HCT116 (cell line): ENCODE measurements around the gene THSD4. TPM values are rescaled to one million over a fixed set of nuclear protein-coding genes. Genes with fewer than 3 reads are reported as not detected.

Experiments
- ATAC-seq: fragments of 200-7000 bp; cut with Tn5 transposase; 2 replicates; pipeline ENCODE4 v1.9.1; 2020; ENCODE audit warnings: mild to moderate bottlenecking, moderate library complexity
- BruUV-seq: library from RNA; stranded (reverse); fragments of 400-500 nt; replicated peaks from 2 replicates; lab custom pipeline; 2021; lab: Mats Ljungman, UMichigan
- CTCF ChIA-PET: fragments of 300-600 bp; sonication (Branson Sonifier 250); formaldehyde crosslinking; loops from one replicate; lab custom pipeline; 2021; ENCODE audit warnings: antibody characterized with exemption; lab: Charles Lee
- POLR2A ChIA-PET: fragments of 300-600, 350-600 bp; sonication (Branson Sonifier 250); formaldehyde crosslinking; loops from one replicate; lab custom pipeline; 2021; ENCODE audit warnings: antibody characterized with exemption; lab: Charles Lee
- RAD21 ChIA-PET, 2 experiments: fragments of 300-600 bp; sonication (Branson Sonifier 250); formaldehyde crosslinking; loops; one replicate each; lab custom pipeline; 2023; ENCODE audit warnings: low total read pairs in 2 of 2; ENCODE audit not compliant: uncharacterized antibody in 2 of 2, unreplicated experiment in 2 of 2, low non-redundant PET in 1 of 2; lab: Charles Lee
- DNase-seq: peaks from one replicate; pipeline ENCODE4 v3.0.0-alpha.2; 2010; ENCODE audit warnings: low read depth, low spot score
- H2AFZ ChIP-seq: fragments of 200-600 bp; shearing (Covaris generic), sonication (generic); 2 replicates; pipeline ENCODE4 v1.6.1; 2017; ENCODE audit warnings: low read depth, mixed run types, mixed read lengths, antibody characterized with exemption, low read length; ENCODE audit not compliant: poor library complexity, severe bottlenecking
- H3K27ac ChIP-seq: 2 replicates; pipeline ENCODE4 v1.5.1; 2012; ENCODE audit warnings: low read depth, low read length
- H3K27me3 ChIP-seq: fragments of 200-600 bp; sonication (generic); 2 replicates; pipeline ENCODE4 v1.6.1; 2016; ENCODE audit warnings: mixed run types, low read length, mixed read lengths; ENCODE audit not compliant: insufficient read depth
- H3K36me3 ChIP-seq, 2 experiments: fragments of 200-500 bp in 1 of 2; fragments of 200-600 bp in 1 of 2; sonication (Bioruptor generic) in 1 of 2; sonication (generic) in 1 of 2; 2 replicates each; pipeline versions ENCODE4 v1.5.1 to v1.6.1; 2014 to 2016; ENCODE audit warnings: low read length in 2 of 2, inconsistent platforms in 1 of 2, mixed read lengths in 1 of 2, mixed run types in 1 of 2; ENCODE audit not compliant: insufficient read depth in 2 of 2, control insufficient read depth in 1 of 2
- H3K4me1 ChIP-seq, 2 experiments: fragments of 200-600 bp in 1 of 2; sonication (generic) in 1 of 2; 2 replicates each; pipeline versions ENCODE4 v1.5.1 to v1.6.1; 2012 to 2017; ENCODE audit warnings: low read length in 2 of 2, inconsistent platforms in 1 of 2, mild to moderate bottlenecking in 1 of 2, mixed read lengths in 1 of 2, mixed run types in 1 of 2, moderate library complexity in 1 of 2; ENCODE audit not compliant: insufficient read depth in 2 of 2, control insufficient read depth in 1 of 2
- H3K4me2 ChIP-seq: fragments of 200-600 bp; sonication (generic); 2 replicates; pipeline ENCODE4 v1.6.1; 2017; ENCODE audit warnings: mixed run types, low read length, mixed read lengths
- H3K4me3 ChIP-seq, 2 experiments: fragments of 200-600 bp in 1 of 2; sonication (generic) in 1 of 2; replicated peaks in 1 of 2; 2 replicates each; pipeline ENCODE4 v1.5.1; 2011 to 2016; ENCODE audit warnings: low read length in 2 of 2, control low read depth in 1 of 2, low read depth in 1 of 2, mild to moderate bottlenecking in 1 of 2, mixed read lengths in 1 of 2, mixed run types in 1 of 2
- H3K79me2 ChIP-seq: fragments of 200-600 bp; sonication (generic); 2 replicates; pipeline ENCODE4 v1.6.1; 2017; ENCODE audit warnings: mild to moderate bottlenecking, mixed run types, low read length, moderate library complexity, mixed read lengths; ENCODE audit not compliant: insufficient read depth
- H3K9ac ChIP-seq: fragments of 200-600 bp; sonication (generic); 2 replicates; pipeline ENCODE4 v1.6.1; 2016; ENCODE audit warnings: low read length, mixed read lengths
- H3K9me2 ChIP-seq: fragments of 200-600 bp; sonication (generic), shearing (Covaris generic); 2 replicates; pipeline ENCODE4 v1.6.1; 2017; ENCODE audit warnings: mixed run types, mild to moderate bottlenecking, moderate library complexity; ENCODE audit not compliant: insufficient read depth
- H3K9me3 ChIP-seq, 2 experiments: fragments of 200-500 bp in 1 of 2; fragments of 200-600 bp in 1 of 2; sonication (Bioruptor generic) in 1 of 2; sonication (generic) in 1 of 2; 2 replicates each; pipeline ENCODE4 v1.6.1; 2014 to 2017; ENCODE audit warnings: low read length in 2 of 2, mixed read lengths in 2 of 2, inconsistent platforms in 1 of 2, low read depth in 1 of 2, mild to moderate bottlenecking in 1 of 2, mixed run types in 1 of 2, moderate library complexity in 1 of 2; ENCODE audit not compliant: control insufficient read depth in 1 of 2, insufficient read depth in 1 of 2
- H4K20me1 ChIP-seq: fragments of 200-600 bp; sonication (generic), shearing (Covaris generic); 2 replicates; pipeline ENCODE4 v1.6.1; 2017; ENCODE audit warnings: mixed run types, mild to moderate bottlenecking, moderate library complexity; ENCODE audit not compliant: insufficient read depth
- CTCF ChIP-seq, 3 experiments: fragments of 200-600 bp in 1 of 3; sonication (generic) in 1 of 3; IDR thresholded peaks in 2 of 3; conservative IDR thresholded peaks in 1 of 3; 2 replicates each; pipeline ENCODE4 v1.5.1; 2012 to 2017; ENCODE audit warnings: low read depth in 2 of 3, low read length in 2 of 3, antibody characterized with exemption in 1 of 3, borderline replicate concordance in 1 of 3, control low read depth in 1 of 3, mild to moderate bottlenecking in 1 of 3, mixed read lengths in 1 of 3, mixed run types in 1 of 3, moderate library complexity in 1 of 3; ENCODE audit not compliant: insufficient read depth in 1 of 3
- EGR1 ChIP-seq: IDR thresholded peaks from 2 replicates; pipeline ENCODE4 v1.6.1; 2012; ENCODE audit warnings: low read depth
- EZH2 ChIP-seq: fragments of 200-600 bp; sonication (generic); IDR thresholded peaks from 2 replicates; pipeline ENCODE4 v1.6.1; 2017; ENCODE audit warnings: antibody characterized with exemption, mixed run types
- intact Hi-C: fragments of 100-400 bp; cut with micrococcal nuclease; formaldehyde crosslinking; loops from 2 replicates; pipeline ENCODE4 v1.10.0; 2022
- total RNA-seq: library from RNA; stranded (reverse); gene quantifications from one replicate; pipeline ENCODE4 v1.2.1, GENCODE V29; 2021; ENCODE audit not compliant: unreplicated experiment
- TF ChIP-seq, protein P1 (sequence below): IDR thresholded peaks from 2 replicates; pipeline ENCODE4 v1.6.1; 2012; ENCODE audit warnings: low read depth

The THSD4 gene
- total RNA-seq, 1 experiment from 2014 or later, result 30.5 TPM

- no peak overlapping the region for H3K27ac ChIP-seq
- TF ChIP-seq EGR1 (no peak), EZH2 (no peak), CTCF (IDR thresholded peaks at IDR 0.05 in 2 of 3, conservative IDR thresholded peaks at IDR 0.05 in 1 of 3; ENCODE audit: borderline replicate concordance in 1 of 3, insufficient read depth in 1 of 3, low read depth in 2 of 3, low read length in 2 of 3) (no peak)
- TF ChIP-seq, protein P1, sequence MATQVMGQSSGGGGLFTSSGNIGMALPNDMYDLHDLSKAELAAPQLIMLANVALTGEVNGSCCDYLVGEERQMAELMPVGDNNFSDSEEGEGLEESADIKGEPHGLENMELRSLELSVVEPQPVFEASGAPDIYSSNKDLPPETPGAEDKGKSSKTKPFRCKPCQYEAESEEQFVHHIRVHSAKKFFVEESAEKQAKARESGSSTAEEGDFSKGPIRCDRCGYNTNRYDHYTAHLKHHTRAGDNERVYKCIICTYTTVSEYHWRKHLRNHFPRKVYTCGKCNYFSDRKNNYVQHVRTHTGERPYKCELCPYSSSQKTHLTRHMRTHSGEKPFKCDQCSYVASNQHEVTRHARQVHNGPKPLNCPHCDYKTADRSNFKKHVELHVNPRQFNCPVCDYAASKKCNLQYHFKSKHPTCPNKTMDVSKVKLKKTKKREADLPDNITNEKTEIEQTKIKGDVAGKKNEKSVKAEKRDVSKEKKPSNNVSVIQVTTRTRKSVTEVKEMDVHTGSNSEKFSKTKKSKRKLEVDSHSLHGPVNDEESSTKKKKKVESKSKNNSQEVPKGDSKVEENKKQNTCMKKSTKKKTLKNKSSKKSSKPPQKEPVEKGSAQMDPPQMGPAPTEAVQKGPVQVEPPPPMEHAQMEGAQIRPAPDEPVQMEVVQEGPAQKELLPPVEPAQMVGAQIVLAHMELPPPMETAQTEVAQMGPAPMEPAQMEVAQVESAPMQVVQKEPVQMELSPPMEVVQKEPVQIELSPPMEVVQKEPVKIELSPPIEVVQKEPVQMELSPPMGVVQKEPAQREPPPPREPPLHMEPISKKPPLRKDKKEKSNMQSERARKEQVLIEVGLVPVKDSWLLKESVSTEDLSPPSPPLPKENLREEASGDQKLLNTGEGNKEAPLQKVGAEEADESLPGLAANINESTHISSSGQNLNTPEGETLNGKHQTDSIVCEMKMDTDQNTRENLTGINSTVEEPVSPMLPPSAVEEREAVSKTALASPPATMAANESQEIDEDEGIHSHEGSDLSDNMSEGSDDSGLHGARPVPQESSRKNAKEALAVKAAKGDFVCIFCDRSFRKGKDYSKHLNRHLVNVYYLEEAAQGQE, result no peak
- H3K4me1 ChIP-seq, result peaks cover 0 to 4% of the 10 kb centered on the region in 2 experiments; a peak in 1 of 4 replicates
- no peak for DNase-seq
- no peaks in the 10 kb centered on the region for H3K36me3 ChIP-seq
- H3K4me2 ChIP-seq, result no peak overlapping the region
- BruUV-seq, result no TSS peak
- H3K9ac ChIP-seq, result no peak overlapping the region
- no peak overlapping the region for H2AFZ ChIP-seq
- no peaks in the 10 kb centered on the region for H3K27me3 ChIP-seq
- ATAC-seq, result no peak; the same call in 1 of the 2 replicates
- intact Hi-C loops, result no loop called here
- no peaks in the 10 kb centered on the region for H3K9me2 ChIP-seq
- H3K4me3 ChIP-seq, result no peak overlapping the region
- no peaks in the 10 kb centered on the region for H4K20me1 ChIP-seq
- ChIA-PET POLR2A (no interaction called here), CTCF (no interaction called here), RAD21 (no interaction called here)
- no peaks in the 10 kb centered on the region for H3K79me2 ChIP-seq
- no peaks in the 10 kb centered on the region for H3K9me3 ChIP-seq
These were observed 481.4 kb downstream of the THSD4 start for GRCh38 chr15:71596672-71597071.
